HEK293T (cell line): ENCODE data around the gene LTO1.
"Not testable (repeated sequence)": the region's sequence is repeated elsewhere in the genome, so short reads cannot be mapped to it uniquely, and the experiment has no call there.

Experiments
- CTCF ChIA-PET: fragments of 350-600 bp; formaldehyde crosslinking; extraction: SDS; loops from one replicate; lab custom pipeline; 2021; ENCODE audit warnings: antibody characterized with exemption, inconsistent platforms; lab: Yijun Ruan, JAX
- POLR2A ChIA-PET: fragments of 350-600 bp; formaldehyde crosslinking; extraction: SDS; loops from one replicate; lab custom pipeline; 2020; ENCODE audit warnings: antibody characterized with exemption, inconsistent platforms; lab: Yijun Ruan, JAX
- DNase-seq: peaks from one replicate; pipeline ENCODE4 v3.0.0; 2012; ENCODE audit warnings: mixed read lengths; ENCODE audit errors: extremely low spot score
- ARNT ChIP-seq: fragments of 450-650 bp; IDR thresholded peaks from 2 replicates; pipeline ENCODE4 v1.6.1; 2017; ENCODE audit warnings: mild to moderate bottlenecking
- BHLHE40 ChIP-seq: fragments of 450-650 bp; IDR thresholded peaks from 2 replicates; pipeline ENCODE4 v1.6.1; 2016; ENCODE audit warnings: mild to moderate bottlenecking, moderate library complexity, borderline replicate concordance
- CTBP1 ChIP-seq: fragments of 450-650 bp; IDR thresholded peaks from 2 replicates; pipeline ENCODE4 v1.6.1; 2016; ENCODE audit warnings: borderline replicate concordance
- ELF4 ChIP-seq: fragments of 450-650 bp; IDR thresholded peaks from 2 replicates; pipeline ENCODE4 v1.6.1; 2017; ENCODE audit warnings: antibody characterized with exemption
- FOXA1 ChIP-seq: fragments of 450-650 bp; IDR thresholded peaks from 2 replicates; pipeline ENCODE4 v1.6.1; 2016; ENCODE audit warnings: mild to moderate bottlenecking
- FOXK2 ChIP-seq: fragments of 450-650 bp; IDR thresholded peaks from 2 replicates; pipeline ENCODE4 v1.6.1; 2016; ENCODE audit warnings: mild to moderate bottlenecking
- FOXM1 ChIP-seq: fragments of 450-650 bp; IDR thresholded peaks from 2 replicates; pipeline ENCODE4 v1.6.1; 2017; ENCODE audit warnings: mild to moderate bottlenecking, borderline replicate concordance
- HDGF ChIP-seq: fragments of 450-650 bp; IDR thresholded peaks from 2 replicates; pipeline ENCODE4 v1.6.1; 2017; ENCODE audit warnings: antibody characterized with exemption, borderline replicate concordance
- L3MBTL2 ChIP-seq: fragments of 450-650 bp; conservative IDR thresholded peaks from 2 replicates; pipeline ENCODE4 v1.6.1; 2016; ENCODE audit warnings: mild to moderate bottlenecking
- LEF1 ChIP-seq: fragments of 450-650 bp; IDR thresholded peaks from 2 replicates; pipeline ENCODE4 v1.6.1; 2017; ENCODE audit warnings: mild to moderate bottlenecking, borderline replicate concordance
- NFRKB ChIP-seq: fragments of 450-650 bp; IDR thresholded peaks from 2 replicates; pipeline ENCODE4 v1.6.1; 2016; ENCODE audit warnings: mild to moderate bottlenecking, moderate library complexity
- PKNOX1 ChIP-seq: fragments of 450-650 bp; IDR thresholded peaks from 2 replicates; pipeline ENCODE4 v1.6.1; 2016
- SP1 ChIP-seq: fragments of 450-650 bp; IDR thresholded peaks from 2 replicates; pipeline ENCODE4 v1.6.1; 2017
- SUZ12 ChIP-seq: fragments of 450-650 bp; IDR thresholded peaks from 2 replicates; pipeline ENCODE4 v1.6.1; 2016; ENCODE audit warnings: mild to moderate bottlenecking
- TARDBP ChIP-seq: fragments of 450-650 bp; IDR thresholded peaks from 2 replicates; pipeline ENCODE4 v1.6.1; 2016
- ZNF384 ChIP-seq: fragments of 450-650 bp; IDR thresholded peaks from 2 replicates; pipeline ENCODE4 v1.6.1; 2016

LTO1 gene

GRCh38 chr11:69694781-69695180 is 19.6 kb upstream of the LTO1 start:
- ChIA-PET CTCF (no interaction called here), POLR2A (no interaction called here)
- no peak for TF ChIP-seq ELF4
- TF ChIP-seq SUZ12: no peak
- no peak for TF ChIP-seq HDGF
- TF ChIP-seq NFRKB: no peak
- no peak for DNase-seq

- ChIA-PET CTCF (no interaction called here), POLR2A (no interaction called here)
- no peak for DNase-seq
- TF ChIP-seq L3MBTL2 (no peak), SP1 (no peak), FOXK2 (no peak), CTBP1 (no peak), FOXA1 (no peak), SUZ12 (no peak), HDGF (no peak), LEF1 (no peak), ELF4 (no peak), ZNF384 (no peak), BHLHE40 (no peak), NFRKB (no peak), FOXM1 (no peak)
These were observed 17.3 kb upstream of the LTO1 start for GRCh38 chr11:69692422-69692821.

GRCh38 chr11:69691463-69691862 is 16.3 kb upstream of the LTO1 start:
- POLR2A ChIA-PET: no interaction called here
- DNase-seq: no peak
- CTCF ChIA-PET: no interaction called here
- TF ChIP-seq HDGF (no peak), FOXA1 (no peak), BHLHE40 (no peak), SP1 (no peak), ELF4 (no peak), NFRKB (no peak), LEF1 (no peak), ZNF384 (no peak), SUZ12 (no peak), PKNOX1 (no peak), FOXK2 (no peak), ARNT (no peak), FOXM1 (no peak)

GRCh38 chr11:69689484-69690319 is 14.5 kb upstream of the LTO1 start:
- ChIA-PET CTCF (no interaction called here), POLR2A (no interaction called here)
- TF ChIP-seq BHLHE40 (no peak), CTBP1 (no peak), LEF1 (no peak), NFRKB (no peak), TARDBP (no peak), L3MBTL2 (no peak), FOXA1 (no peak), ELF4 (no peak), FOXM1 (no peak), ZNF384 (no peak), HDGF (no peak), FOXK2 (no peak), SUZ12 (no peak), ARNT (no peak), PKNOX1 (no peak), SP1 (no peak)
- DNase-seq: no peak

GRCh38 chr11:69687969-69688771 is 13.0 kb upstream of the LTO1 start:
- POLR2A ChIA-PET, CTCF ChIA-PET, DNase-seq: not testable (repeated sequence)

- CTCF ChIA-PET: no interaction called here
- POLR2A ChIA-PET: no interaction called here
- no peak for DNase-seq
- no peak for TF ChIP-seq ZNF384
- TF ChIP-seq TARDBP: no peak
- no peak for TF ChIP-seq PKNOX1
- no peak for TF ChIP-seq HDGF
- TF ChIP-seq FOXA1: no peak
- no peak for TF ChIP-seq LEF1
These were observed 11.7 kb upstream of the LTO1 start for GRCh38 chr11:69686856-69687255.

GRCh38 chr11:69686452-69686851 is 11.3 kb upstream of the LTO1 start:
- DNase-seq: no peak
- POLR2A ChIA-PET: no interaction called here
- no peak for TF ChIP-seq HDGF
- no peak for TF ChIP-seq CTBP1
- no peak for TF ChIP-seq SUZ12
- TF ChIP-seq BHLHE40: no peak
- no peak for TF ChIP-seq FOXK2
- CTCF ChIA-PET: no interaction called here
